GM23338 (cell line): Measurements from ENCODE around the gene SLX9. TPM values are rescaled to one million over a fixed set of nuclear protein-coding genes. Genes with fewer than 3 reads are reported as not detected.

Experiments used
- ATAC-seq: fragments of 200-7000 bp; cut with Tn5 transposase; 3 replicates; pipeline ENCODE4 v1.9.1; 2020
- DNase-seq: peaks from one replicate; pipeline ENCODE4 v3.0.0-alpha.2; 2015; ENCODE audit warnings: low spot score
- H2AFZ ChIP-seq: fragments of 200-600 bp; sonication (generic); 2 replicates; pipeline ENCODE4 v1.8.0; 2016; ENCODE audit warnings: antibody characterized with exemption, mild to moderate bottlenecking, moderate library complexity
- H3F3A ChIP-seq: fragments of 200-600 bp; sonication (generic); replicated peaks from 2 replicates; pipeline ENCODE4 v1.8.0; 2017; ENCODE audit warnings: antibody characterized with exemption, mixed run types, low read depth
- H3K27ac ChIP-seq: fragments of 200-600 bp; sonication (generic); 2 replicates; pipeline ENCODE4 v1.6.1; 2016; ENCODE audit warnings: low read depth
- H3K27me3 ChIP-seq: fragments of 200-600 bp; sonication (generic); 2 replicates; pipeline ENCODE4 v1.8.0; 2016; ENCODE audit warnings: mild to moderate bottlenecking, mixed run types, moderate library complexity; ENCODE audit not compliant: insufficient read depth
- H3K36me3 ChIP-seq: fragments of 200-600 bp; sonication (generic); 2 replicates; pipeline ENCODE4 v1.8.0; 2016; ENCODE audit warnings: mild to moderate bottlenecking; ENCODE audit not compliant: insufficient read depth
- H3K4me1 ChIP-seq: fragments of 200-600 bp; sonication (generic); 2 replicates; pipeline ENCODE4 v1.8.0; 2016; ENCODE audit warnings: mild to moderate bottlenecking, moderate library complexity; ENCODE audit not compliant: insufficient read depth
- H3K4me2 ChIP-seq: fragments of 200-600 bp; sonication (generic); 2 replicates; pipeline ENCODE4 v1.7.1; 2017; ENCODE audit warnings: mixed run types
- H3K4me3 ChIP-seq: fragments of 200-600 bp; sonication (generic); 2 replicates; pipeline ENCODE4 v1.6.1; 2016; ENCODE audit warnings: mixed run types
- H3K79me2 ChIP-seq: fragments of 200-600 bp; sonication (generic); replicated peaks from 2 replicates; pipeline ENCODE4 v1.8.0; 2017; ENCODE audit warnings: mild to moderate bottlenecking; ENCODE audit not compliant: insufficient read depth
- H3K9me2 ChIP-seq: fragments of 200-600 bp; sonication (generic); 2 replicates; pipeline ENCODE4 v1.8.0; 2017; ENCODE audit not compliant: insufficient read depth
- H4K20me1 ChIP-seq: fragments of 200-600 bp; sonication (generic); replicated peaks from 2 replicates; pipeline ENCODE4 v1.8.0; 2017; ENCODE audit warnings: mild to moderate bottlenecking; ENCODE audit not compliant: insufficient read depth
- H3K27ac Mint-ChIP-seq: 2 replicates; pipeline ENCODE4 v1.8.0; 2020; ENCODE audit warnings: inconsistent platforms, mild to moderate bottlenecking, moderate library complexity, mixed read lengths
- H3K27me3 Mint-ChIP-seq: 3 replicates; pipeline ENCODE4 v1.8.0; 2022; ENCODE audit warnings: low read depth, mild to moderate bottlenecking, moderate library complexity, mixed read lengths, inconsistent platforms; ENCODE audit not compliant: insufficient read depth, poor library complexity
- H3K36me3 Mint-ChIP-seq: 3 replicates; pipeline ENCODE4 v1.8.0; 2021; ENCODE audit warnings: low read depth, mild to moderate bottlenecking, inconsistent platforms, moderate library complexity, mixed read lengths
- H3K4me1 Mint-ChIP-seq: 3 replicates; pipeline ENCODE4 v1.8.0; 2020; ENCODE audit warnings: mild to moderate bottlenecking, inconsistent platforms, mixed read lengths
- H3K4me3 Mint-ChIP-seq: 3 replicates; pipeline ENCODE4 v1.8.0; 2021; ENCODE audit warnings: moderate library complexity, mild to moderate bottlenecking, inconsistent platforms, mixed read lengths
- H3K9me3 Mint-ChIP-seq: 3 replicates; pipeline ENCODE4 v1.8.0; 2020; ENCODE audit warnings: moderate library complexity, mild to moderate bottlenecking, inconsistent platforms, mixed read lengths
- CREB1 ChIP-seq: fragments of 250-450 bp; sonication (Bioruptor Pico); IDR thresholded peaks from 2 replicates; pipeline ENCODE4 v1.5.0; 2020; ENCODE audit warnings: low read depth, mild to moderate bottlenecking, moderate library complexity
- CTCF ChIP-seq, 2 experiments: fragments of 200-600 bp in 1 of 2; sonication (generic) in 1 of 2; conservative IDR thresholded peaks; 2 replicates each; pipeline versions ENCODE4 v1.5.1 to v1.6.1; 2016 to 2017; ENCODE audit warnings: antibody characterized with exemption in 2 of 2, low read depth in 2 of 2, mild to moderate bottlenecking in 2 of 2, moderate library complexity in 1 of 2
- ETS1 ChIP-seq: IDR thresholded peaks from 2 replicates; pipeline ENCODE4 v1.6.1; 2016; ENCODE audit warnings: antibody characterized with exemption
- EZH2 ChIP-seq: fragments of 200-600 bp; sonication (generic); IDR thresholded peaks from one replicate; pipeline ENCODE4 v1.8.0; 2017; ENCODE audit warnings: antibody characterized with exemption, mild to moderate bottlenecking, low read depth; ENCODE audit not compliant: unreplicated experiment
- EZH2phosphoT487 ChIP-seq: fragments of 200-600 bp; sonication (generic); IDR thresholded peaks from one replicate; pipeline ENCODE4 v1.8.1; 2018; ENCODE audit warnings: antibody characterized with exemption; ENCODE audit not compliant: unreplicated experiment
- JUNB ChIP-seq: IDR thresholded peaks from one replicate; pipeline ENCODE4 v1.6.1; 2016; ENCODE audit warnings: antibody characterized with exemption; ENCODE audit not compliant: unreplicated experiment
- NANOG ChIP-seq: IDR thresholded peaks from 2 replicates; pipeline ENCODE4 v1.6.1; 2016; ENCODE audit warnings: antibody characterized with exemption, borderline replicate concordance
- POLR2AphosphoS5 ChIP-seq: IDR thresholded peaks from 2 replicates; pipeline ENCODE4 v1.6.1; 2016; ENCODE audit warnings: antibody characterized with exemption, low read depth
- REST ChIP-seq: IDR thresholded peaks from one replicate; pipeline ENCODE4 v1.6.1; 2018; ENCODE audit warnings: antibody characterized with exemption; ENCODE audit not compliant: unreplicated experiment
- STAT1 ChIP-seq: IDR thresholded peaks from one replicate; pipeline ENCODE4 v1.6.1; 2016; ENCODE audit warnings: antibody characterized with exemption; ENCODE audit not compliant: unreplicated experiment
- ZNF114 ChIP-seq: fragments of 250-450 bp; sonication (Bioruptor Pico); IDR thresholded peaks from 2 replicates; pipeline ENCODE4 v1.5.0; 2020; ENCODE audit warnings: mild to moderate bottlenecking, moderate library complexity
- ZNF331 ChIP-seq: fragments of 250-450 bp; sonication (Bioruptor Pico); IDR thresholded peaks from 2 replicates; pipeline ENCODE4 v1.5.0; 2020; ENCODE audit warnings: low read depth, mild to moderate bottlenecking, moderate library complexity
- ZNF462 ChIP-seq: fragments of 250-450 bp; sonication (Bioruptor Pico); IDR thresholded peaks from 2 replicates; pipeline ENCODE4 v1.5.0; 2020; ENCODE audit warnings: mild to moderate bottlenecking, moderate library complexity
- polyA plus RNA-seq: library from polyadenylated mRNA; unstranded; fragments of >200 nt; fragmentation: Nextera tagmentation; extraction: Ambion mirVana; gene quantifications from 2 replicates; pipeline ENCODE4 v1.2.1, GENCODE V29; 2016
- total RNA-seq: library from RNA; depleted of rRNA; stranded (reverse); fragments of >200 nt; shearing (Covaris generic); gene quantifications from 2 replicates; pipeline ENCODE4 v1.2.3, GENCODE V29; 2014

SLX9 gene
- total and polyA plus RNA-seq, 2 experiments from 2014 or later: 41.5 to 46.9 TPM

- Histone ChIP-seq H3F3A (no peaks in the 10 kb centered on the region), H3K27ac (no peak overlapping the region), H2AFZ (no peak overlapping the region), H3K4me1 (no peaks in the 10 kb centered on the region), H3K4me2 (no peak overlapping the region), H4K20me1 (no peaks in the 10 kb centered on the region), H3K27me3 (no peaks in the 10 kb centered on the region), H3K79me2 (no peaks in the 10 kb centered on the region), H3K4me3 (no peak overlapping the region), H3K36me3 (no peaks in the 10 kb centered on the region), H3K9me2 (no peaks in the 10 kb centered on the region)
- DNase-seq (no peak), ATAC-seq (no peak)
- H3K27me3 Mint-ChIP-seq: peaks cover 36% of the 10 kb centered on the region
- peaks cover 11% of the 10 kb centered on the region for H3K4me1 Mint-ChIP-seq
- H3K9me3 Mint-ChIP-seq: no peaks in the 10 kb centered on the region
- H3K27ac Mint-ChIP-seq: no peak overlapping the region
- no peak overlapping the region for H3K4me3 Mint-ChIP-seq
- H3K36me3 Mint-ChIP-seq: no peaks in the 10 kb centered on the region
- TF ChIP-seq ZNF114 (CRISPR knock-in tag) (no peak), EZH2phosphoT487 (no peak), ZNF462 (CRISPR knock-in tag) (no peak), CREB1 (CRISPR knock-in tag) (no peak), ETS1 (no peak), STAT1 (no peak), POLR2AphosphoS5 (no peak), CTCF (conservative IDR thresholded peaks at IDR 0.05; ENCODE audit: low read depth in 2 of 2) (no peak), REST (no peak), ZNF331 (CRISPR knock-in tag) (no peak), EZH2 (no peak), JUNB (no peak), NANOG (no peak)
Measured at GRCh38 chr21:44911068-44911383, 28.8 kb upstream of the SLX9 start.
